Motor neuron (in vitro differentiated cells): ENCODE measurements around the gene RBFOX2. TPM values are rescaled to one million over a fixed set of nuclear protein-coding genes. Genes with fewer than 3 reads are reported as not detected.
"Not testable (repeated sequence)": the region's sequence is repeated elsewhere in the genome, so short reads cannot be mapped to it uniquely, and the experiment has no call there.

ENCODE experiments used
- ATAC-seq, 8 experiments: fragments of 200-7000 bp; cut with Tn5 transposase; replicated peaks in 6 of 8; 2 replicates each; pipeline ENCODE4 v1.8.0; 2021; ENCODE audit warnings: mild to moderate bottlenecking in 8 of 8, moderate library complexity in 8 of 8
- H3K27ac ChIP-seq, 2 donors: fragments of 250-450 bp; sonication (Bioruptor Pico); 2 replicates each; pipeline ENCODE4 v1.9.0; 2021; ENCODE audit warnings: antibody characterized with exemption in 2 of 2, mild to moderate bottlenecking in 2 of 2, moderate library complexity in 1 of 2
- H3K4me1 ChIP-seq, 2 donors: fragments of 250-450 bp; sonication (Bioruptor Pico); replicated peaks in 1 of 2; 2 replicates each; pipeline ENCODE4 v1.6.1; 2021; ENCODE audit warnings: antibody characterized with exemption in 2 of 2, mild to moderate bottlenecking in 2 of 2, moderate library complexity in 1 of 2
- H3K4me3 ChIP-seq, 5 donors: fragments of 250-450 bp; sonication (Bioruptor Pico); 2 replicates each; pipeline ENCODE4 v1.9.0; 2021; ENCODE audit warnings: antibody characterized with exemption in 5 of 5, mild to moderate bottlenecking in 5 of 5, moderate library complexity in 4 of 5
- WGBS, 10 experiments: fragments of 450-650 bp; shearing (Covaris generic); methylation state at CpG; one replicate each; pipeline ENCODE4 v1.0.0; 2022; 5-methylcytosine and 5-hydroxymethylcytosine counted together
- in situ Hi-C, 9 experiments: fragments of 400-800 bp; cut with MboI; loops; one replicate each; pipeline ENCODE4 v1.15.0; 2021; ENCODE audit warnings: low sequenced_read_pairs in 9 of 9, low pct_unique_long_range_greater_than_20kb in 2 of 9; ENCODE audit not compliant: unreplicated experiment in 9 of 9
- total RNA-seq, 8 experiments: library from RNA; unstranded; fragments of 300-600 nt; gene quantifications; 2 replicates each; pipeline versions ENCODE4 v1.2.3 to v1.2.4, GENCODE V29; 2022

RBFOX2 gene
- total RNA-seq, 8 experiments from 2014 or later = 105 to 229 (median 174) TPM

GRCh38 chr22:36056980-36057379 is 28.4 kb upstream of the RBFOX2 start:
- H3K4me1 ChIP-seq = no peaks in the 10 kb centered on the region
- in situ Hi-C loops = loop anchor here in 1 of 9 experiments (25.0 kb wide), 1 partner anchor 120 kb away; no protein-coding TSS in a partner anchor
- H3K4me3 ChIP-seq = no peak overlapping the region
- WGBS, 10 experiments = 80 to 100% (median 83%) methylated on average over 1 of the region's 1 CpG; no CpG with 5 or more reads in 6 of the 10 experiments
- ATAC-seq = peak in 2 of 8 experiments; percentile 78 to 79
- no peak overlapping the region for H3K27ac ChIP-seq

GRCh38 chr22:36055376-36056295 is 27.0 kb upstream of the RBFOX2 start:
- Histone ChIP-seq H3K4me1 (no peaks in the 10 kb centered on the region), H3K4me3 (no peak overlapping the region), H3K27ac (no peak overlapping the region)
- ATAC-seq = peak in 2 of 8 experiments; percentile 40 to 54
- WGBS, 10 experiments = 23 to 87% (median 53%) methylated on average over 2 to 11 of the region's 19 CpGs; no CpG with 5 or more reads in 2 of the 10 experiments
- in situ Hi-C loops = loop anchor here in 1 of 9 experiments (25.0 kb wide), 1 partner anchor 118 kb away; no protein-coding TSS in a partner anchor

GRCh38 chr22:36054446-36054845 is 25.8 kb upstream of the RBFOX2 start:
- H3K27ac ChIP-seq, H3K4me1 ChIP-seq, H3K4me3 ChIP-seq, ATAC-seq: not testable (repeated sequence)
- in situ Hi-C loops = loop anchor here in 1 of 9 experiments (25.0 kb wide), 1 partner anchor 117 kb away; no protein-coding TSS in a partner anchor
- 84 to 100% (median 92%) methylated on average over 3 to 8 of the region's 10 CpGs; no CpG with 5 or more reads in 1 of the 10 experiments for WGBS, 10 experiments

- no peak for ATAC-seq
- in situ Hi-C loops = loop anchor here in 1 of 9 experiments (25.0 kb wide), 1 partner anchor 116 kb away; no protein-coding TSS in a partner anchor
- 20 to 100% (median 94%) methylated on average over 1 of the region's 1 CpG; no CpG with 5 or more reads in 4 of the 10 experiments for WGBS, 10 experiments
- H3K4me3 ChIP-seq = no peak overlapping the region
- no peak overlapping the region for H3K27ac ChIP-seq
- H3K4me1 ChIP-seq = no peaks in the 10 kb centered on the region
Measured at GRCh38 chr22:36053242-36054147, 24.9 kb upstream of the RBFOX2 start.

GRCh38 chr22:36052505-36052941 is 23.9 kb upstream of the RBFOX2 start:
- H3K27ac ChIP-seq = no peak overlapping the region
- no peak overlapping the region for H3K4me3 ChIP-seq
- WGBS, 10 experiments = 60 to 85% (median 71%) methylated on average over 1 to 4 of the region's 5 CpGs; no CpG with 5 or more reads in 5 of the 10 experiments
- ATAC-seq = peak in 2 of 8 experiments; percentile 74 to 82
- no peaks in the 10 kb centered on the region for H3K4me1 ChIP-seq
- in situ Hi-C loops = loop anchor here in 1 of 9 experiments (25.0 kb wide), 1 partner anchor 115 kb away; no protein-coding TSS in a partner anchor

GRCh38 chr22:36049678-36049997 is 21.0 kb upstream of the RBFOX2 start:
- H3K4me3 ChIP-seq = no peak overlapping the region
- ATAC-seq = no peak
- no peak overlapping the region for H3K27ac ChIP-seq
- 60 to 100% (median 93%) methylated on average over 1 to 2 of the region's 2 CpGs; no CpG with 5 or more reads in 3 of the 10 experiments for WGBS, 10 experiments
- H3K4me1 ChIP-seq = no peaks in the 10 kb centered on the region
- in situ Hi-C loops = no loop called here

- ATAC-seq = no peak
- no peak overlapping the region for H3K27ac ChIP-seq
- H3K4me3 ChIP-seq = no peak overlapping the region
- WGBS, 10 experiments = 71 to 100% (median 93%) methylated on average over 4 to 9 of the region's 11 CpGs
- no peaks in the 10 kb centered on the region for H3K4me1 ChIP-seq
- in situ Hi-C loops = no loop called here
Measured at GRCh38 chr22:36048911-36049677, 20.5 kb upstream of the RBFOX2 start.

- H3K27ac ChIP-seq, H3K4me1 ChIP-seq, in situ Hi-C loops, H3K4me3 ChIP-seq, ATAC-seq: not testable (repeated sequence)
- 55 to 100% (median 88%) methylated on average over 2 to 3 of the region's 3 CpGs; no CpG with 5 or more reads in 2 of the 10 experiments for WGBS, 10 experiments
Measured at GRCh38 chr22:36044517-36044916, 15.9 kb upstream of the RBFOX2 start.

- in situ Hi-C loops = no loop called here
- Histone ChIP-seq H3K4me3 (no peak overlapping the region), H3K27ac (no peak overlapping the region), H3K4me1 (peaks cover under 1 to 2% of the 10 kb centered on the region in 2 donors)
- no peak for ATAC-seq
- 55 to 92% (median 78%) methylated on average over 2 to 4 of the region's 5 CpGs; no CpG with 5 or more reads in 7 of the 10 experiments for WGBS, 10 experiments
Measured at GRCh38 chr22:36042240-36042639, 13.6 kb upstream of the RBFOX2 start.

GRCh38 chr22:36039125-36039524 is 10.5 kb upstream of the RBFOX2 start:
- WGBS, 10 experiments = 44 to 94% (median 78%) methylated on average over 3 of the region's 3 CpGs; no CpG with 5 or more reads in 1 of the 10 experiments
- Histone ChIP-seq H3K4me3 (no peak overlapping the region), H3K4me1 (peaks cover 22 to 23% of the 10 kb centered on the region in 2 donors), H3K27ac (no peak overlapping the region)
- in situ Hi-C loops = no loop called here
- ATAC-seq = no peak

- WGBS, 10 experiments = 40 to 100% (median 79%) methylated on average over 1 to 8 of the region's 10 CpGs; no CpG with 5 or more reads in 1 of the 10 experiments
- H3K4me3 ChIP-seq = no peak overlapping the region
- in situ Hi-C loops = no loop called here
- ATAC-seq = no peak
- H3K4me1 ChIP-seq = peaks cover 22 to 23% of the 10 kb centered on the region in 2 donors
- no peak overlapping the region for H3K27ac ChIP-seq
Measured at GRCh38 chr22:36037102-36037758, 8.6 kb upstream of the RBFOX2 start.
